Keratinocyte (primary cell): ENCODE data around the gene GRM5. TPM values are rescaled to one million over a fixed set of nuclear protein-coding genes. Genes with fewer than 3 reads are reported as not detected.

ENCODE experiments used
- DNase-seq: peaks from one replicate; pipeline ENCODE4 v3.0.0-alpha.2; 2011; ENCODE audit warnings: low read depth, missing footprints, low spot score
- FAIRE-seq: peaks from 2 replicates; lab custom pipeline; 2011; peaks lifted over from hg19 to GRCh38; lab: Jason Lieb, UNC
- H2AFZ ChIP-seq: 2 replicates; pipeline ENCODE4 v1.6.0; 2012; ENCODE audit warnings: low read length, control low read depth, inconsistent platforms; ENCODE audit not compliant: control insufficient read depth
- H3K27ac ChIP-seq: 2 replicates; pipeline ENCODE4 v1.5.1; 2011; ENCODE audit warnings: low read length; ENCODE audit not compliant: control insufficient read depth, insufficient read depth
- H3K27me3 ChIP-seq: 3 replicates; pipeline ENCODE4 v1.6.0; 2011; ENCODE audit warnings: low read length; ENCODE audit not compliant: control insufficient read depth, insufficient read depth; ENCODE audit errors: extremely low read depth
- H3K36me3 ChIP-seq, 2 experiments: 2 replicates in 1 of 2; 3 replicates in 1 of 2; pipeline ENCODE4 v1.5.1; 2011; ENCODE audit warnings: low read length in 2 of 2, mild to moderate bottlenecking in 1 of 2; ENCODE audit not compliant: control insufficient read depth in 2 of 2, insufficient read depth in 2 of 2; ENCODE audit errors: extremely low read depth in 1 of 2
- H3K4me1 ChIP-seq: 3 replicates; pipeline ENCODE4 v1.5.1; 2011; ENCODE audit warnings: low read length; ENCODE audit not compliant: control insufficient read depth, insufficient read depth; ENCODE audit errors: extremely low read depth
- H3K4me2 ChIP-seq: 3 replicates; pipeline ENCODE4 v1.6.0; 2011; ENCODE audit warnings: low read depth, low read length; ENCODE audit not compliant: control insufficient read depth, insufficient read depth; ENCODE audit errors: extremely low read depth
- H3K4me3 ChIP-seq, 3 experiments: fragments of 200-600 bp in 1 of 3; sonication (generic) in 1 of 3; 2 replicates in 2 of 3; 3 replicates in 1 of 3; pipeline ENCODE4 v1.5.1; 2011 to 2016; ENCODE audit warnings: low read length in 3 of 3, mild to moderate bottlenecking in 3 of 3, control low read depth in 2 of 3, inconsistent platforms in 1 of 3, low read depth in 1 of 3, mixed read lengths in 1 of 3, mixed run types in 1 of 3, moderate library complexity in 1 of 3; ENCODE audit not compliant: control insufficient read depth in 2 of 3, insufficient read depth in 2 of 3; ENCODE audit errors: extremely low read depth in 1 of 3
- H3K79me2 ChIP-seq: 2 replicates; pipeline ENCODE4 v1.6.0; 2012; ENCODE audit warnings: low read length; ENCODE audit not compliant: control insufficient read depth, insufficient read depth
- H3K9ac ChIP-seq: 3 replicates; pipeline ENCODE4 v1.6.0; 2011; ENCODE audit warnings: low read length; ENCODE audit not compliant: control insufficient read depth, insufficient read depth; ENCODE audit errors: extremely low read depth
- H3K9me1 ChIP-seq: 3 replicates; pipeline ENCODE4 v1.6.0; 2011; ENCODE audit warnings: low read length; ENCODE audit not compliant: control insufficient read depth, insufficient read depth; ENCODE audit errors: extremely low read depth
- H3K9me3 ChIP-seq: 2 replicates; pipeline ENCODE4 v1.5.1; 2012; ENCODE audit warnings: low read depth, low read length; ENCODE audit not compliant: control insufficient read depth
- H4K20me1 ChIP-seq: 3 replicates; pipeline ENCODE4 v1.6.0; 2011; ENCODE audit warnings: low read length; ENCODE audit not compliant: control insufficient read depth, insufficient read depth; ENCODE audit errors: extremely low read depth
- EZH2 ChIP-seq: IDR thresholded peaks from one replicate; pipeline ENCODE4 v1.6.1; 2012; ENCODE audit warnings: inconsistent platforms, mild to moderate bottlenecking, low read length, moderate library complexity
- dilution Hi-C: fragments of 300-500 bp; cut with MboI; formaldehyde crosslinking; loops from one replicate; pipeline ENCODE4 v1.7.0; 2020; ENCODE audit warnings: low sequenced_read_pairs; ENCODE audit not compliant: extremely low pct_ligation_motif_present
- polyA plus RNA-seq, 5 experiments: library from polyadenylated mRNA; depleted of rRNA in 3 of 5; stranded (reverse) in 3 of 5; stranded (forward) in 1 of 5; unstranded in 1 of 5; fragments of >200 nt; gene quantifications; 1 replicate in 1 of 5; 2 replicates in 3 of 5; 3 replicates in 1 of 5; pipeline versions ENCODE4 v1.2.1 to v1.2.3, GENCODE V29; 2011 to 2012; ENCODE audit warnings: missing spikeins in 2 of 5, low read depth in 1 of 5, low replicate concordance in 1 of 5
- TF ChIP-seq, protein P1 (sequence below), 3 experiments: IDR thresholded peaks in 1 of 3; conservative IDR thresholded peaks in 1 of 3; optimal IDR thresholded peaks in 1 of 3; 2 replicates in 2 of 3; 3 replicates in 1 of 3; pipeline versions ENCODE3 to v1.5.1; 2011; ENCODE audit warnings: low read length in 3 of 3, mild to moderate bottlenecking in 3 of 3, moderate library complexity in 2 of 3, control low read depth in 1 of 3, inconsistent platforms in 1 of 3; ENCODE audit not compliant: insufficient read depth in 2 of 3; ENCODE audit errors: extremely low read depth in 1 of 3

GRM5 gene
- polyA plus RNA-seq, 1 donor (not counting 4 experiments of a cell fraction or from before 2014, with no cell fraction given): not detected

DNA sequence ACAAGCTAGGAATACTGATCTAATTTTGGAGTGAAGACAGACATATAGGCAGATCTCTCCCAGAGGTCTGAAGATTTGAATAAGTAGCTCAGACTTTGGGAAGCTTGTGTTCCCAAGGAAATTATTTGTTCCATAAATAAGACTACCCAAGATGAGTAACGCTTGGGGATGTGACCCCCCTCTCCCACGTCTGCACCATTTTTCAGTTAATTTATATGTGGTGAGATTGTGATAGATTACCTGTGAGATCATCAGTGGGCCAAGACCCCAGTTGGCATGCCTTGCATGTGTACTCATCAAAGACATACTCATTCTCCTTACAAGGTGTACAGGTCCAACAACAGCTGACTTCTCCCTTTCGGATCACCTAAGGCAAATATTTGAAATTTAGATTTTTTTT is 475.4 kb downstream of the GRM5 start:
- Histone ChIP-seq H3K79me2 (no peaks in the 10 kb centered on the region), H4K20me1 (no peaks in the 10 kb centered on the region), H3K9me3 (no peaks in the 10 kb centered on the region), H3K27me3 (no peaks in the 10 kb centered on the region), H3K36me3 (no peaks in the 10 kb centered on the region), H3K27ac (no peak overlapping the region), H3K9me1 (no peaks in the 10 kb centered on the region), H3K9ac (no peak overlapping the region), H3K4me2 (no peak overlapping the region), H3K4me3 (no peak overlapping the region), H2AFZ (no peak overlapping the region), H3K4me1 (no peaks in the 10 kb centered on the region)
- TF ChIP-seq, protein P1, sequence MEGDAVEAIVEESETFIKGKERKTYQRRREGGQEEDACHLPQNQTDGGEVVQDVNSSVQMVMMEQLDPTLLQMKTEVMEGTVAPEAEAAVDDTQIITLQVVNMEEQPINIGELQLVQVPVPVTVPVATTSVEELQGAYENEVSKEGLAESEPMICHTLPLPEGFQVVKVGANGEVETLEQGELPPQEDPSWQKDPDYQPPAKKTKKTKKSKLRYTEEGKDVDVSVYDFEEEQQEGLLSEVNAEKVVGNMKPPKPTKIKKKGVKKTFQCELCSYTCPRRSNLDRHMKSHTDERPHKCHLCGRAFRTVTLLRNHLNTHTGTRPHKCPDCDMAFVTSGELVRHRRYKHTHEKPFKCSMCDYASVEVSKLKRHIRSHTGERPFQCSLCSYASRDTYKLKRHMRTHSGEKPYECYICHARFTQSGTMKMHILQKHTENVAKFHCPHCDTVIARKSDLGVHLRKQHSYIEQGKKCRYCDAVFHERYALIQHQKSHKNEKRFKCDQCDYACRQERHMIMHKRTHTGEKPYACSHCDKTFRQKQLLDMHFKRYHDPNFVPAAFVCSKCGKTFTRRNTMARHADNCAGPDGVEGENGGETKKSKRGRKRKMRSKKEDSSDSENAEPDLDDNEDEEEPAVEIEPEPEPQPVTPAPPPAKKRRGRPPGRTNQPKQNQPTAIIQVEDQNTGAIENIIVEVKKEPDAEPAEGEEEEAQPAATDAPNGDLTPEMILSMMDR (optimal IDR thresholded peaks at IDR 0.05 in 1 of 3, IDR thresholded peaks at IDR 0.05 in 1 of 3, conservative IDR thresholded peaks at IDR 0.05 in 1 of 3; ENCODE audit: extremely low read depth in 1 of 3, insufficient read depth in 2 of 3, low read length in 3 of 3): no peak
- TF ChIP-seq EZH2: no peak
- FAIRE-seq: no peak
- dilution Hi-C loops: no loop called here
- DNase-seq: no peak

DNA sequence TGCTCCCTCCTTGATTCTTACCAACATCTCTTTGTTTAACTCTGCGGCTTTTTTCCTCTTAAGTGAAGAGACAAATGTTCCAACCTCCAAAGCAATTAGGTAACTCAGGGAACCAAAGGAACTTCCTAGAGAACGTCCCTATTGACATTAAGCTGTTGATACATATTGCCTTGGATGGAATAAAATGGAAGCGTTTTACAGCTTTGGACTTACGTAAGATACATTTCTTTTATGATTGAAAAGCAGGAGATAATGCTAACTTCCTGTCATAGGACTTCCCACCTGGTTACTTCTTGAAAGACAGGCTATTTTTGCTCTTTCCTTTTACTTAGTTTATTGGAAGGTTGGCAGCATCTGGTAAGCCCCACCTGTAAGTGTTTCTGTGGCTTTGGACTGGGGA is 482.5 kb downstream of the GRM5 start:
- Histone ChIP-seq H3K9me3 (no peaks in the 10 kb centered on the region), H3K79me2 (no peaks in the 10 kb centered on the region), H3K4me3 (no peak overlapping the region), H3K27ac (no peak overlapping the region), H3K27me3 (peaks cover 5% of the 10 kb centered on the region), H3K4me1 (no peaks in the 10 kb centered on the region), H3K4me2 (no peak overlapping the region), H2AFZ (no peak overlapping the region), H3K9me1 (no peaks in the 10 kb centered on the region), H3K36me3 (no peaks in the 10 kb centered on the region), H3K9ac (no peak overlapping the region), H4K20me1 (no peaks in the 10 kb centered on the region)
- no peak for DNase-seq
- TF ChIP-seq EZH2: no peak
- TF ChIP-seq, protein P1 (optimal IDR thresholded peaks at IDR 0.05 in 1 of 3, IDR thresholded peaks at IDR 0.05 in 1 of 3, conservative IDR thresholded peaks at IDR 0.05 in 1 of 3; ENCODE audit: extremely low read depth in 1 of 3, insufficient read depth in 2 of 3, low read length in 3 of 3): no peak
- dilution Hi-C loops: no loop called here
- no peak for FAIRE-seq
